Ovary (tissue), 3 donors: Measurements from ENCODE around the gene TPRG1.

Experiments
- EP300 ChIP-seq: sonication (generic); formaldehyde crosslinking; IDR thresholded peaks from one replicate; pipeline ENCODE4 v1.6.1; 2017; ENCODE audit warnings: antibody characterized with exemption
- POLR2A ChIP-seq: fragments of 450-650 bp; IDR thresholded peaks from one replicate; pipeline ENCODE4 v1.6.1; 2017; ENCODE audit warnings: antibody characterized with exemption, mild to moderate bottlenecking, moderate library complexity
- TF ChIP-seq, protein P1 (sequence below), 3 donors: fragments of 450-650 bp in 2 of 3; fragments of 200-600 bp in 1 of 3; IDR thresholded peaks; one replicate each; pipeline versions ENCODE4 v1.5.1 to v1.8.0; 2016 to 2022; ENCODE audit warnings: antibody characterized with exemption in 3 of 3, mild to moderate bottlenecking in 1 of 3
- donor health status: DM: no; HTN: no; CAD: no.

DNA sequence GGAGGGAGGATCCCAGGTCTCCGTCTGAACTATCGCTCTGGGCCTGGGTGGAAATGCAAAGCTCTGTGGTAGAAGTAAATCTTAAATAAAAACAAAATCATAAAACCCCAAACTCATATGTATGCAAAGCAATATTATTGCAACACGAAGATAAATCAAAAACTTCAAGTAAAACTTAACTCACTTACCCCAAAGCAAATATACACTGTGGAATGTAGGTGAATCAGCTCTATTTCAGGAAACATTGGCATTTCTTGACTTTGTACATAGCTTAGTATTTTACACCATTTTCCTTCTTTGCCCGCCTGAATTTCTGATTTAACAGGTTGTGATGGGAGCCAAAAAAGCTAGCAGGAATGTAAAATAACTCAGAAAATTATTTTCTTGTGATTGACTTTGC is 126.2 kb downstream of the TPRG1 start:
- TF ChIP-seq POLR2A = no peak
- TF ChIP-seq, protein P1, sequence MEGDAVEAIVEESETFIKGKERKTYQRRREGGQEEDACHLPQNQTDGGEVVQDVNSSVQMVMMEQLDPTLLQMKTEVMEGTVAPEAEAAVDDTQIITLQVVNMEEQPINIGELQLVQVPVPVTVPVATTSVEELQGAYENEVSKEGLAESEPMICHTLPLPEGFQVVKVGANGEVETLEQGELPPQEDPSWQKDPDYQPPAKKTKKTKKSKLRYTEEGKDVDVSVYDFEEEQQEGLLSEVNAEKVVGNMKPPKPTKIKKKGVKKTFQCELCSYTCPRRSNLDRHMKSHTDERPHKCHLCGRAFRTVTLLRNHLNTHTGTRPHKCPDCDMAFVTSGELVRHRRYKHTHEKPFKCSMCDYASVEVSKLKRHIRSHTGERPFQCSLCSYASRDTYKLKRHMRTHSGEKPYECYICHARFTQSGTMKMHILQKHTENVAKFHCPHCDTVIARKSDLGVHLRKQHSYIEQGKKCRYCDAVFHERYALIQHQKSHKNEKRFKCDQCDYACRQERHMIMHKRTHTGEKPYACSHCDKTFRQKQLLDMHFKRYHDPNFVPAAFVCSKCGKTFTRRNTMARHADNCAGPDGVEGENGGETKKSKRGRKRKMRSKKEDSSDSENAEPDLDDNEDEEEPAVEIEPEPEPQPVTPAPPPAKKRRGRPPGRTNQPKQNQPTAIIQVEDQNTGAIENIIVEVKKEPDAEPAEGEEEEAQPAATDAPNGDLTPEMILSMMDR (IDR thresholded peaks at IDR 0.05) = no peak
- TF ChIP-seq EP300 = no peak
